ENCODE results near the gene AK8. TPM values are rescaled to one million over a fixed set of nuclear protein-coding genes. Genes with fewer than 3 reads are reported as not detected.

Gene AK8
- total and polyA plus RNA-seq, 2 of the 4 experiments (the other 2 are of a cell fraction) = under 0.01 to 0.09 TPM

- intact Hi-C loops (cut with micrococcal nuclease) (no loop called here), in situ Hi-C loops (cut with MboI; ENCODE audit: low sequenced_read_pairs) (no loop called here), dilution Hi-C loops (cut with HindIII; ENCODE audit: low sequenced_read_pairs, unreplicated experiment) (no loop called here)
- CTCF ChIA-PET = no interaction called here
- H3K18ac ChIP-seq (ENCODE audit: low read depth, low read length) = no peak overlapping the region
- no TSS peak for BruUV-seq (replicated peaks)
- no peak overlapping the region for H3K4me2 ChIP-seq (ENCODE audit: low read depth, low read length)
- H3K36me3 ChIP-seq (ENCODE audit: control insufficient read depth, insufficient read depth, low read length) = no peaks in the 10 kb centered on the region
- peaks cover 25% of the 10 kb centered on the region for H3K27me3 ChIP-seq (ENCODE audit: control insufficient read depth, insufficient read depth, low read length)
- DNase-seq = no peak
- no peak overlapping the region for H4K5ac ChIP-seq (ENCODE audit: low read depth, low read length)
- no peak overlapping the region for H2AK5ac ChIP-seq (ENCODE audit: low read depth, low read length)
- H3K56ac ChIP-seq (ENCODE audit: extremely low read depth, insufficient read depth, low read length) = no peak overlapping the region
- no peaks in the 10 kb centered on the region for H4K20me1 ChIP-seq (ENCODE audit: insufficient read depth, low read length)
- no peak overlapping the region for H4K91ac ChIP-seq (ENCODE audit: insufficient read depth, low read depth, low read length)
- H3K79me1 ChIP-seq (ENCODE audit: low read depth in 1 of 2, low read length in 2 of 2) = no peaks in the 10 kb centered on the region
- H3K9me1 ChIP-seq (ENCODE audit: insufficient read depth, low read length) = no peaks in the 10 kb centered on the region; the same call in 1 of the 2 replicates
- H3K4me3 ChIP-seq (ENCODE audit: insufficient read depth, low read depth, low read length) = no peak overlapping the region
- POLR2A ChIA-PET (ENCODE audit: unreplicated experiment) = no interaction called here
- H2BK20ac ChIP-seq (ENCODE audit: low read depth, low read length) = no peak overlapping the region
- H3K4ac ChIP-seq (ENCODE audit: low read depth, low read length) = no peak overlapping the region
- no peak overlapping the region for H2BK5ac ChIP-seq (ENCODE audit: low read depth, low read length, poor library complexity, severe bottlenecking)
- H2AFZ ChIP-seq (replicated peaks; ENCODE audit: low read length, poor library complexity) = no peak overlapping the region
- no peak overlapping the region for H3K23ac ChIP-seq (ENCODE audit: low read depth, low read length)
- no peak overlapping the region for H3K9ac ChIP-seq (ENCODE audit: low read depth, low read length)
- no peak overlapping the region for H3K27ac ChIP-seq (ENCODE audit: insufficient read depth, low read length)
- no peaks in the 10 kb centered on the region for H3K9me3 ChIP-seq (ENCODE audit: control insufficient read depth, insufficient read depth, low read length)
- H2BK120ac ChIP-seq (ENCODE audit: low read depth, low read length) = no peak overlapping the region
- H3K4me1 ChIP-seq (ENCODE audit: control insufficient read depth, insufficient read depth, low read length) = peaks cover 2% of the 10 kb centered on the region; the same call in 1 of the 2 replicates
- no peak overlapping the region for H4K8ac ChIP-seq (ENCODE audit: low read depth in 2 of 2, low read length in 2 of 2)
- ATAC-seq (ENCODE audit: low read depth) = no peak
- WGBS, 2 experiments (ENCODE audit: extremely low coverage in 2 of 2, insufficient read length in 1 of 2) = 80% methylated on average over 4 of the region's 16 CpGs; no CpG with 5 or more reads in 1 of the 2 experiments
- H3K14ac ChIP-seq (replicated peaks; ENCODE audit: low read depth, low read length) = no peak overlapping the region
- H2AK9ac ChIP-seq (replicated peaks; ENCODE audit: low read depth, low read length, poor library complexity) = no peak overlapping the region
- no peak overlapping the region for H2BK15ac ChIP-seq (ENCODE audit: low read depth, low read length)
- TF ChIP-seq CTCF (conservative IDR thresholded peaks at IDR 0.05; ENCODE audit: low read depth, low read length) (no peak), USF2 (IDR thresholded peaks at IDR 0.05; ENCODE audit: low read depth, low read length) (no peak), MAFK (IDR thresholded peaks at IDR 0.05; ENCODE audit: low read depth, low read length) (no peak), CEBPB (IDR thresholded peaks at IDR 0.05; ENCODE audit: low read depth, low read length) (no peak), POLR2A (IDR thresholded peaks at IDR 0.05; ENCODE audit: low read depth, low read length) (no peak)
Observed at GRCh38 chr9:132837501-132838286, 40.4 kb downstream of the AK8 start.

All from IMR-90 (cell line).